Activated CD8-positive, alpha-beta memory T cell treated with anti-CD3 and anti-CD28 coated beads for 4 hours (primary cell): Measurements from ENCODE around the gene AGPAT1.
"Not testable (repeated sequence)": the region's sequence is repeated elsewhere in the genome, so short reads cannot be mapped to it uniquely, and the experiment has no call there.

Source experiments
- DNase-seq, 2 donors: peaks; one replicate each; pipeline ENCODE4 v3.0.0-alpha.2; 2020; ENCODE audit warnings: low read depth in 2 of 2

Gene AGPAT1

DNA sequence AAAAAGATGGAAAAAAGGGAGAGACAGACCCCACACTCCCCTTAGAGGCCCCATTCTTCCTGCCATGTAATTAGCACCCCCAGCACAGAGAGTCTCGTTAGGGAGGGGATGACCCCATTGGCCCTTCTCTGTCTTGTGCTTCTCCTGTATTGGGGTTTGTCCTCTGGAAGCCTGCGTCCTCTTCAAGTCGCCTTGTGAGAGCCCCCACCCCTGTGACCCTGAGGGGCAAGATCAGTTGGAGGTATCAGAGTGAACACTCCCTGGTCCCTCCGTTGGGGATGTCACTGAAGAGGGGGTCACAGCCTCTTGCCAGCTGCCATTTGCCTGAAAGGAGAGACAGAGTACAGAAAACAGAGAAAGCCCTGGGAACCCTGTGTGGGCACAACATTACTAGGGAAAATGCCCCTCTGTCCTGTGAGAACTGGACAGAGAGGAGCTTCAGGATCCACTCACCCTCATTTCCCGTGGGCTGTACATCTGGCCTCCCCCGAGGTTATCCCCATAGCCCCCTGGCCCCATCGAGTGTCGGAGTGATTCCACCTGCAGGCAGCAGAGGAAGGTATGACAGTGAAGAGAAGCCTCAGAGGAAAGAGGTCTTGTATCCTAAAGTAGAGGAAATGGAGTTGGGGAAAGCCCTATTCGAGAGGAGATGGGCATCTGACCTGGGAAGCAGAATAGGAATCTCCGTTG lies 10.4 kb upstream of the AGPAT1 start:
- DNase-seq, result not testable (repeated sequence)

- DNase-seq, result peak in 1 of 2 donors; percentile 29
Observed at GRCh38 chr6:32185681-32186131, 9.8 kb upstream of the AGPAT1 start.

DNA sequence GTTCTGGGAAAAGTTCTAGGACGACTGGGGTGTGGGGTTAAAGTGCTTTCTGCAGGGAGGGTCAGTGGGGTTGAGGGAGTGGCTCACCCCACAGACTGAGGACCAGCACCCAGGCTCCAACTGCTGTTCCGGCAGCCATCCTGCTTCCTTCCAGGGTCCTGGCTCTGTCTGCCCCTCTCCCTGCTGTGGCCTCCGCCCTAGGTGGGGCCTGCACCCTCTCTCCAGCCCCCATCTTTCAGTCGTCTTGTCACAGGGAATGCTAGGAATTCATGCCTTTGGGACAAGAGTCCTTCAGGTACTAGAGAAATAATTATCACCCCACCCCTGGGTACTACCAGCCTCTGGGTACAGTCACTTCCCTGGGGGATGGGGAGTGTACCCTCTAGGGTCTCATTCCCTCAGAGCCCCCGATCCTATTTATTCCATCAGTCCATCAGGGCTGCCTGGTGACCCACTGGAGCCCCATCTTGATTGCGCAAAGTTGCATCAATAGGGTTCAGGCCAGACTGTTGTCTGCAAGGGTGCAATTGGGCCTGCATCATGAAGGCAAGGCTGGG lies 8.3 kb upstream of the AGPAT1 start, which contains the start of gene AGER:
Gene AGER (minus strand): TSS at position 170 of the 557 bp plus-strand sequence. CDS start 31 bp downstream, at position 139.
- no peak for DNase-seq

DNA sequence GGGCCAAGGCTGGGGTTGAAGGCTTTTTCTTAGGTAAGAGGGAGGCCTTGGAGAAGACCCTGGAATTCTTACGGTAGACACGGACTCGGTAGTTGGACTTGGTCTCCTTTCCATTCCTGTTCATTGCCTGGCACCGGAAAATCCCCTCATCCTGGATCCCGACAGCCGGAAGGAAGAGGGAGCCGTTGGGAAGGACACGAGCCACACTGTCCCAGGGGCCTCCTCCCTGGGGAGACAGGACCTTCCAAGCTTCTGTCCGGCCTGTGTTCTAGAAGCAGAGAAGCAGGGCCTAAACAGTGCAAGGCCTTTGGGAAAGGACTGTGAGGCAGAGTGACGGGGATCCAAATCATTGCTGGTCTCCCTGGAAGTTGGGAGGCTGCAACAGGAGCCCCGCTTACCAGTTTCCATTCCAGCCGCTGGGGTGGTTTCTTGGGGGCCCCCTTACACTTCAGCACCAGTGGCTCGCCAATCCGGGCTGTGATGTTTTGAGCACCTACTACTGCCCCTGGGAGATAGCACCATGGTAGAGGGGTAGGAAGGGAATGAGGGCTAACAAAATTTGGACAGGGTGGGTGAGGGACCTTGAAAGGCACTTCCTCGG lies 7.7 kb upstream of the AGPAT1 start:
- no peak for DNase-seq

GRCh38 chr6:32183030-32183429 lies 7.1 kb upstream of the AGPAT1 start:
- no peak for DNase-seq

DNA sequence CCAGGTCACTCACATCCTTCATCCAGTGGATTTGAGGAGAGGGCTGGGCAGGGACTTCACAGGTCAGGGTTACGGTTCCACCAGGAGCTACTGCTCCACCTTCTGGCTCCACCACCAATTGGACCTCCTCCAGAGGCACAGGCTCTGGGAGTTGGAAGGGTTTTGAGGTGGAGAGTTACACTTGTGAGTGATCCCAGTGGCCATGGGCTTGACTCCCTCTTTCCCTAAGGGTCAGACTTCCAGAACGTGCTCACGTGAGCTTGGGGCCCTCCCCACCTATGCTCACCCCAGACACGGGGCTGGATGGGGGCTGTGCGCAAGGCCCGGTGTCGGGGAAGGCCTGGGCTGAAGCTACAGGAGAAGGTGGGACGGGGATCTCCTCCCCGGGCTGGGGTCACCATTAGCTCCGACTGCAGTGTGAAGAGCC lies 6.7 kb upstream of the AGPAT1 start:
- no peak for DNase-seq

DNA sequence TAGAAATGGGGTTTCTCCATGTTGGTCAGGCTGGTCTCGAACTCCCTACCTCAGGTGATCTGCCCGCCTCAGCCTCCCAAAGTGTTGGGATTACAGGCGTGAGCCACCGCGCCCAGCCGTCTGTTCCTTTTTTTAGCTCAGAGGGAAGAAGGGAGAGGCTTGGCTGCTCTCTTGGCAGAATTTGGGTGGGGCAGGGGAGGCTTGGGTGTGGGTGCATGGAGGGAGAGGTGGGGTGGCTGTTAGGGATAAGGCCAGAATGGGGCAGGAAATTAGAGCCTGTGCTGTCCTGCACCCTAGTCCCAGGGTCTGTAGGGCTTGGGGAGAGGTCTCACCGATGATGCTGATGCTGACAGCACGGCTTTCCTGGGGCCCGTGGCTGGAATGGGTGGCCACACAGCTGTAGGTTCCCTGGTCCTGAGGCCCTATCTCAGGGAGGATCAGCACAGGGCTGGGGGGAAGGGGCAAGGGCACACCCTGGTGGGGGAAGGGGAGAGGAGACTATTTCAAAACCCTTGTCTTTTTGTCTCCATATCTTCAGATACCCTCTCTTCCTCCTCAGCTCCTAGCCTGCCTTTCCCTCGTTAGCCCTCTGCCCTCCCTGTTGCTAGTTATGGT lies 6.1 kb upstream of the AGPAT1 start:
- DNase-seq, result no peak

- DNase-seq, result no peak
Observed at GRCh38 chr6:32181148-32181702, 5.3 kb upstream of the AGPAT1 start.

- no peak for DNase-seq
Observed at GRCh38 chr6:32179766-32180405, 4.0 kb upstream of the AGPAT1 start.

- DNase-seq, result no peak
Observed at GRCh38 chr6:32178547-32179440, 2.9 kb upstream of the AGPAT1 start.

- DNase-seq, result peak; percentile 85 to 91
Observed at GRCh38 chr6:32177788-32178546, 2.1 kb upstream of the AGPAT1 start, which contains the start of gene RNF5. TSS of gene RNF5 (plus strand) at chr6:32178405. CDS start at chr6:32178512, 107 bp downstream.

- DNase-seq, result no peak
Observed at GRCh38 chr6:32177183-32177787, 1.4 kb upstream of the AGPAT1 start.

DNA sequence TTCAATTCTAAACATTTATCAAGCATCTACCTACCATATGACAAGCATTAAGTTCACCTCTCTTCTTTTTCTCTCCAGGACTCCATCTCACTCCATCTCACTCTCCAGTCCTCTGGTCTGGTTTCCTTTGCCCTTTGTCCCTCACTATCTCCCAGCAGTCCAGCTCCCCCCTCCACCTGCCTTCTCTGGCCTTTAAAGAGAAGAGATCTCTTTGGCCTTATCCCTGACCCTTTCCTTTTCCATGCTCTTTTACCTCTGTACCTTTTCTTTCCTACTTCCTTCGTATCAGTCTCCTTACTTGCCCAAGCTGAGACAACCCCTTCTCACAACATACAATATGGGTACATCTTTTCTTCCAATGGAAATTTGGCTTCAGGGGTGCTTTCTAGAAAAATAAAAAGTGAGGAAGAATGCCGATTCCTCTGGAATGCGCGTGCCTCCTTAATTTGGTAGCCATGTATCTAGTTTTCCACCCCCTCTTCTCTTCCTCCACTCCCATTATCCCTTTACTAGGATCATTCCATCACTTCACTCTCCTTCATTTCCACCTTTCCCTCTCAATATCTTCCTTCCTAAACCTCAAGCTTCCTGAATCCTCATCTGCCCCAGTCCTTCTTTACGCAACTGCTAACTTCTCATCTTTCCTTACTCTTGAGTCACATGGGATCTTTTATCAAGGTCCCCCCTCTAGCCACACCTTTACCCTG lies 745 bp upstream of the AGPAT1 start:
- no peak for DNase-seq

GRCh38 chr6:32175322-32175710 lies 568 bp downstream of the AGPAT1 start:
- DNase-seq, result no peak

DNA sequence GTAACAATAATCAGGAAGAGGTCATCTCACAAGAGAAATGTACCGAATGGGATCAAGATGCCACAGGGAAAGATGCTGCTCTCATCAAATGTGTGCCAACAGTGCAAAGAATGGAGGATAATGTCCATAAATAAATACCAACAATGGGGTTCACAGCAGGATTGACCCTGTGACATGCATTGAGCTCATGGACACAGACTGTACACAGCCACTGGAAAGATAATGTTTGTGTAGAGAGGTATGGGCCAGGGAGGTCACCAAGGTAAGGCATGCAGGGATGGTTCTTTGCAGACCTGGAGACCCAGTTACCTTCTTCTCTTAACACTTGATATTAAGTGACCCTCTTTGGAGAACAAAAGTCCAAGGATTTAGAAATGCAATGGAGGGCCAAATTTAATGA lies 1.5 kb downstream of the AGPAT1 start:
- DNase-seq, result no peak

GRCh38 chr6:32173051-32173727 lies 2.7 kb downstream of the AGPAT1 start:
- DNase-seq, result no peak

- DNase-seq, result no peak
Observed at GRCh38 chr6:32171234-32171633, 4.7 kb downstream of the AGPAT1 start.

DNA sequence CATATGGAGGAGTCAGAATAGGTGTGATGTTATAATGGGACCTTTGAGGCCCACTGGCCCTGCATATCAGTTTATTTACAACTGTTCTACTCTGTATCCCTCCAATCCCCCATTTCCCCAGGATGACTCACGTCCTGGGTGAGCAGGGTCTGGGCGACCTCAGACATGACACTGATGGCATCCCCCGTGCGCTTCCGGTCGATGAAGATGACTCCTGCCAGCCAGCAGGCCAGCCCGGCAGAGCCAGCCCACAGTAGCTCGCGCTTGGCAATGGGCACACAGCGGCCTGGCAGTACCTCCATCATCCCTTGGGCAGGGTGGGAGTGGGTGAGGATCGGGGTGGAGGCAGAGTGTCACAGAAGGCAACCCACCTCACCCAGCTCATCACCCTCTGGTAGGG lies 5.6 kb downstream of the AGPAT1 start:
- no peak for DNase-seq
